CD4-positive, alpha-beta memory T cell (primary cell): ENCODE data around the gene CCDC88C. TPM values are rescaled to one million over a fixed set of nuclear protein-coding genes. Genes with fewer than 3 reads are reported as not detected.
A peak's percentile ranks its signal among the peaks of the same experiment; 100 is the strongest.

ENCODE experiments used
- CTCF ChIA-PET: fragments of 350-600 bp; sonication (Branson Sonifier 250); formaldehyde crosslinking; loops from one replicate; lab custom pipeline; 2021; ENCODE audit warnings: inconsistent platforms; ENCODE audit not compliant: partially characterized antibody; lab: Charles Lee
- POLR2A ChIA-PET: fragments of 350-600 bp; sonication (Branson Sonifier 250); formaldehyde crosslinking; loops from one replicate; lab custom pipeline; 2021; ENCODE audit not compliant: partially characterized antibody; lab: Charles Lee
- DNase-seq, 5 donors: peaks; one replicate each; pipeline versions ENCODE4 v3.0.0 to v3.0.0-alpha.2; 2020 to 2022; ENCODE audit warnings: mixed read lengths in 1 of 5
- H3K27ac ChIP-seq: one replicate; pipeline ENCODE4 v1.7.0; 2013; ENCODE audit warnings: low read depth, low read length
- H3K27me3 ChIP-seq: 2 replicates; pipeline ENCODE4 v1.7.0; 2013; ENCODE audit warnings: mild to moderate bottlenecking, low read length, moderate library complexity; ENCODE audit not compliant: insufficient read depth
- H3K36me3 ChIP-seq: 2 replicates; pipeline ENCODE4 v1.7.0; 2013; ENCODE audit warnings: mild to moderate bottlenecking, low read length, moderate library complexity; ENCODE audit not compliant: insufficient read depth
- H3K4me1 ChIP-seq: 2 replicates; pipeline ENCODE4 v1.7.0; 2013; ENCODE audit warnings: mild to moderate bottlenecking, low read length, moderate library complexity; ENCODE audit not compliant: insufficient read depth
- H3K4me3 ChIP-seq, 2 donors: one replicate each; pipeline ENCODE4 v1.7.0; 2013; ENCODE audit warnings: low read length in 2 of 2, mild to moderate bottlenecking in 1 of 2
- H3K9me3 ChIP-seq, 2 donors: one replicate each; pipeline ENCODE4 v1.7.0; 2013; ENCODE audit warnings: low read length in 2 of 2, control low read depth in 1 of 2; ENCODE audit not compliant: control insufficient read depth in 1 of 2
- H3K27ac Mint-ChIP-seq, 7 donors: one replicate each; pipeline ENCODE4 v1.8.0; 2020 to 2021; ENCODE audit warnings: mixed read lengths in 7 of 7, mild to moderate bottlenecking in 6 of 7, inconsistent platforms in 3 of 7, moderate library complexity in 3 of 7
- H3K27me3 Mint-ChIP-seq, 2 donors: one replicate each; pipeline ENCODE4 v1.8.0; 2020 to 2021; ENCODE audit warnings: mixed read lengths in 2 of 2
- H3K36me3 Mint-ChIP-seq, 2 donors: one replicate each; pipeline ENCODE4 v1.8.0; 2020 to 2021; ENCODE audit warnings: mixed read lengths in 2 of 2, inconsistent platforms in 1 of 2, mild to moderate bottlenecking in 1 of 2
- H3K4me1 Mint-ChIP-seq, 4 donors: one replicate each; pipeline ENCODE4 v1.8.0; 2020 to 2021; ENCODE audit warnings: mixed read lengths in 4 of 4, mild to moderate bottlenecking in 1 of 4
- H3K4me3 Mint-ChIP-seq, 8 donors: one replicate each; pipeline ENCODE4 v1.8.0; 2020 to 2021; ENCODE audit warnings: mixed read lengths in 8 of 8, mild to moderate bottlenecking in 7 of 8, moderate library complexity in 6 of 8, inconsistent platforms in 3 of 8
- H3K9me3 Mint-ChIP-seq, 8 donors: one replicate each; pipeline ENCODE4 v1.8.0; 2020 to 2021; ENCODE audit warnings: mixed read lengths in 8 of 8, mild to moderate bottlenecking in 5 of 8, inconsistent platforms in 3 of 8, moderate library complexity in 1 of 8
- intact Hi-C: fragments of 100-400 bp; cut with micrococcal nuclease; formaldehyde crosslinking; loops from one replicate; pipeline ENCODE4 v1.15.1; 2023
- polyA plus RNA-seq, 2 donors: library from polyadenylated mRNA; unstranded; fragments of 300-500 nt; fragmentation: Illumina TruSeq; gene quantifications; one replicate each; pipeline ENCODE4 v1.2.3, GENCODE V29; 2021
- total RNA-seq, 2 experiments: library from RNA; stranded (reverse); gene quantifications; one replicate each; pipeline ENCODE4 v1.2.3, GENCODE V29; 2021

The CCDC88C gene
- total and polyA plus RNA-seq, 4 experiments from 2014 or later: 17.1 to 293 (median 161) TPM

- Histone ChIP-seq H3K4me3 (no peak overlapping the region), H3K27me3 (no peaks in the 10 kb centered on the region), H3K27ac (peak overlapping the region; percentile 5), H3K36me3 (peaks cover 55% of the 10 kb centered on the region), H3K9me3 (no peaks in the 10 kb centered on the region), H3K4me1 (peaks cover 85% of the 10 kb centered on the region)
- ChIA-PET CTCF (interaction anchor here (0.7 to 26.1 kb wide), 8 partner anchors 10 to 93 kb away, joined by 3 to 522 read pairs (median 3); partner anchors contain the start of gene CCDC88C), POLR2A (interaction anchor here (0.6 to 23.0 kb wide), 4 partner anchors 10 to 89 kb away, joined by 3 to 491 read pairs (median 7); partner anchors contain the start of gene CCDC88C)
- H3K36me3 Mint-ChIP-seq: peaks cover 53 to 91% of the 10 kb centered on the region in 2 donors
- H3K4me1 Mint-ChIP-seq: peaks cover 56 to 99% (median 85%) of the 10 kb centered on the region in 4 donors
- DNase-seq: no peak
- intact Hi-C loops: no loop called here
- H3K4me3 Mint-ChIP-seq: no peak overlapping the region
- peaks cover 0 to 2% (median 0%) of the 10 kb centered on the region in 8 donors for H3K9me3 Mint-ChIP-seq
- no peaks in the 10 kb centered on the region for H3K27me3 Mint-ChIP-seq
- H3K27ac Mint-ChIP-seq: peak overlapping the region; percentile 77 to 99 (median 88)
Measured at GRCh38 chr14:91327661-91328312, 89.8 kb downstream of the CCDC88C start.

DNA sequence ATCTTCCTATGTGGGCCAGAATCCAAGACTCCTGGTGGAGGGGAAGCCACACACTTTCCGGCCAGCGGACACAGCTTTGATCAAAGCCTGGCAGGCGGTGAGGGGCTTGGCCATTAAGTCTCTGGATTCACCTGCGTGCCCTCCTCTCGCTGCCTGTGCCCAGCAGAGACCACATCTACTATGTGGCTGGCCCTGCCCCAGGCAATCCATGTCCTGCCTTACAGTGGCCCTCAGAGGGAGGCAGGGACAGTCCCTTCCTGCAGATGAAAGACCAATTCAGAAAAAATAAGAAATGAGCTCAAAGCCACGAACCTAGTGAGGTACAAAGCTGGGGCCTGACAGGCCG, 90.4 kb downstream of the CCDC88C start:
- Histone ChIP-seq H3K4me1 (peaks cover 85% of the 10 kb centered on the region), H3K27me3 (no peaks in the 10 kb centered on the region), H3K9me3 (no peaks in the 10 kb centered on the region), H3K27ac (peak overlapping the region; percentile 5), H3K4me3 (no peak overlapping the region), H3K36me3 (peaks cover 54% of the 10 kb centered on the region)
- Mint-ChIP-seq H3K27ac (peak overlapping the region; percentile 77 to 99 (median 85)), H3K9me3 (peaks cover 0 to 2% (median 0%) of the 10 kb centered on the region in 8 donors), H3K4me3 (no peak overlapping the region), H3K4me1 (peaks cover 53 to 99% (median 83%) of the 10 kb centered on the region in 4 donors), H3K27me3 (no peaks in the 10 kb centered on the region), H3K36me3 (peaks cover 50 to 88% of the 10 kb centered on the region in 2 donors)
- intact Hi-C loops: no loop called here
- POLR2A ChIA-PET: interaction anchor here (0.6 to 23.0 kb wide), 6 partner anchors 9 to 100 kb away, joined by 3 to 491 read pairs (median 7); partner anchors contain the start of gene CCDC88C
- CTCF ChIA-PET: interaction anchor here (0.7 to 26.1 kb wide), 9 partner anchors 10 to 93 kb away, joined by 3 to 522 read pairs (median 3); partner anchors contain the start of gene CCDC88C
- DNase-seq: no peak

GRCh38 chr14:91326514-91327249, 90.9 kb downstream of the CCDC88C start:
- no peak for DNase-seq
- H3K9me3 Mint-ChIP-seq: no peaks in the 10 kb centered on the region
- ChIA-PET CTCF (interaction anchor here (0.9 to 26.1 kb wide), 9 partner anchors 11 to 94 kb away, joined by 3 to 522 read pairs (median 3); partner anchors contain the start of gene CCDC88C), POLR2A (interaction anchor here (0.8 to 23.0 kb wide), 5 partner anchors 9 to 101 kb away, joined by 3 to 491 read pairs (median 6); partner anchors contain the start of gene CCDC88C)
- intact Hi-C loops: no loop called here
- Histone ChIP-seq H3K4me1 (peaks cover 85% of the 10 kb centered on the region), H3K36me3 (peaks cover 59% of the 10 kb centered on the region), H3K4me3 (no peak overlapping the region), H3K9me3 (no peaks in the 10 kb centered on the region), H3K27me3 (no peaks in the 10 kb centered on the region), H3K27ac (peak overlapping the region; percentile 5)
- peak overlapping the region; percentile 84 to 99 (median 88) for H3K27ac Mint-ChIP-seq
- H3K4me1 Mint-ChIP-seq: peaks cover 51 to 98% (median 81%) of the 10 kb centered on the region in 4 donors
- peaks cover 54 to 90% of the 10 kb centered on the region in 2 donors for H3K36me3 Mint-ChIP-seq
- H3K4me3 Mint-ChIP-seq: peak overlapping the region in 1 of 8 donors; percentile 21
- H3K27me3 Mint-ChIP-seq: no peaks in the 10 kb centered on the region

DNA sequence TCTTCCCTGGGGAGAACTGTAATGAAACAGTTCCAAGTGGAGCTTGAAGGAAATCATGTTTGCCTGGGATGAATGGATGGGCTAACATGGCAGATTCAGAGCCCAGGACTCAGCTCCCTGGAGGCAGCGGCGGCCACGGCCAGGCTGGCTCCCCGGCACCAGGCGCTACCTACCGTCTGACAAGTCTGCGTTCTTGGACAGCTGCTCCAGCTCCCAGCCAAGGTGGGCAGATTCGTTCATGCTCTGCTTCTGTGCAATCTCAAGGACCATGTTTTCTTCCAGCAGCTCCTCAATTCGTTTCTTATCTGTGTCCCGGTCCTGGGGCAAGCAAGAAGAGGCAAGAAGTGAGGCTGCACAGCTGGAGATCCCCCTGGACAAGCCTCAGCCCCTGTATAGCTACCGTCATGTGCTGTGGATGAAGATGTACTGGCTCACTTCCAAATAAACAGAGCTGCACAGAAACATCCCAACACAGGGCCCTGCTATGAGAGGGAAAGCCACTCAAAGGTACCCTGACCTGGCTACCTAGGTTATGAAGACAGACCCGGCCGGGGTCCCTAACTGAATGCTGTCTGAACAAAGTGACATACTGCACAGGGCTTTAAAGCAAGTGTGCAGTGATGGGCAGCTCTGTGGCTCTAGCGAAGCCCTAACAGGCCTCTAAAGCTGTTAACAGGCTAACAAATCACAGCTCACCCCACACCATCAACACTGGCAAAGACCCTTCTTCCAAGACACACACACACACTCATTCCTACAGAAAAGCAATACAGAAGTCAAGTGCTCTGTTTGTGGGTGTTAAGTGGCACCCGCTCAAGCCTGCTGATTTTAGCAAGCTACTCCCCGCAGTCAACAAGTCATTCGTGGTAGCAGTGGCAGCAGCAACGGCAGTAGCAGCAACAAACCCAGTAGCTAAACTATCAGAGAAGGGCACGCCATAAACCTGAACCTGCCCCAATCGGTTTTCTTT, 92.7 kb downstream of the CCDC88C start:
- Mint-ChIP-seq H3K9me3 (no peaks in the 10 kb centered on the region), H3K4me1 (peaks cover 36 to 85% (median 69%) of the 10 kb centered on the region in 4 donors), H3K4me3 (peak overlapping the region in 7 of 8 donors; percentile 82 to 92 (median 85)), H3K27ac (peak overlapping the region; percentile 97 to 99 (median 99)), H3K36me3 (peaks cover 50 to 86% of the 10 kb centered on the region in 2 donors), H3K27me3 (no peaks in the 10 kb centered on the region)
- H3K4me3 ChIP-seq: peak overlapping the region in 1 of 2 donors; percentile 32
- H3K27me3 ChIP-seq: no peaks in the 10 kb centered on the region
- H3K4me1 ChIP-seq: peaks cover 82% of the 10 kb centered on the region
- intact Hi-C loops: loop anchor here (1.0 kb wide), 4 partner anchors 24 to 185 kb away; partner anchors contain the start of gene PPP4R3A
- H3K36me3 ChIP-seq: peaks cover 73% of the 10 kb centered on the region
- CTCF ChIA-PET: interaction anchor here (1.0 to 26.1 kb wide), 13 partner anchors 12 to 96 kb away, joined by 3 to 522 read pairs (median 9); partner anchors contain the start of gene CCDC88C
- peak overlapping the region; percentile 90 for H3K27ac ChIP-seq
- DNase-seq: no peak
- no peaks in the 10 kb centered on the region for H3K9me3 ChIP-seq
- POLR2A ChIA-PET: interaction anchor here (1.1 to 23.0 kb wide), 18 partner anchors 7 to 102 kb away, joined by 3 to 491 read pairs (median 8); partner anchors contain the start of gene CCDC88C

DNA sequence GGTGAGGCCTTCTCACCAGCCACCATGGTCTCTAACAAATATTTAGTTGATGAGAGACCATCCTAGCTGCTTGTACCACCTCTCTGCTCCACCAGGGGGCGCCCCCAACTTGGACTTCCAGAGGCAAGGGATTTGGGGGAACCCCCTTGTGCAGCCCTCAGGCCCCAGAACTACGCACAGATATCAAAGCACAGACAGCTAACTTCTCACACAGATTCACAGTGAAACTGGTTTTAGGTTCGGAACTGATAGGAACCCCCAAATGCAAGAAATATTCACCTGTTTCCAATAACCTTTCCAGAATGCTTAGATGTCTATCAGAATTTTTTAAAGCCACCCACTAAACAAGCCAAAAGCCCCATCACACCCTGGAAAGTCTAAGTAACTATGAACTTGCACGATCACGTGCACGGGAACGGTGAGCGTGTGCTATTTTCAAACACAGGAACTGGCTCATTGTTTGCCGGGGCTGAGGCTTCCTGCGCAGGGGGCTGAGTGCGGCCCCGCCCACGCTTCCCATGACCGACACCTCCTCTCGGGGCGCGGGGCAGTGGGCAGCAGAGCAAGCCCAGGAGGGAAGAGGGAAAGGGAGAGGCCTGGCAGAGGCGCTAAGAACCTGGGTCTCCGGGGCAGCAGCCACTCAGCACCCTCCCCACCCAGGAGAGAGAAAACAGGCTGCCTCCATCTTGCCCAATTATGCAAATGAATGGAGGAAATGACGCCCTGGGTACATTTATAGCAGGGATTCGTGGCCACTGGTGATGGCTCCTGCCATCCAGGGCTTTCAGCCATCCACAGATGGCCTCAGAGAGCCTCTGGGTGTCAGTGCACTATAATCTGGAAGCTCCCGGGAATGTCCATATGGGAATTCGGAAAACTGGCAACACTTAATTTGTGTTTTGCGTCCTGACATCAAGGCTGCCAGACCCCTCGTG, 93.7 kb downstream of the CCDC88C start:
- Mint-ChIP-seq H3K4me3 (peak overlapping the region; percentile 82 to 92 (median 84)), H3K27me3 (no peaks in the 10 kb centered on the region), H3K27ac (peak overlapping the region; percentile 97 to 99 (median 99)), H3K36me3 (peaks cover 48 to 87% of the 10 kb centered on the region in 2 donors), H3K4me1 (peaks cover 35 to 85% (median 69%) of the 10 kb centered on the region in 4 donors), H3K9me3 (no peaks in the 10 kb centered on the region)
- Histone ChIP-seq H3K27ac (peak overlapping the region; percentile 90), H3K4me1 (peaks cover 83% of the 10 kb centered on the region), H3K36me3 (peaks cover 71% of the 10 kb centered on the region), H3K27me3 (no peaks in the 10 kb centered on the region), H3K4me3 (peak overlapping the region in 1 of 2 donors; percentile 32), H3K9me3 (no peaks in the 10 kb centered on the region)
- intact Hi-C loops: loop anchor here (1.0 kb wide), 6 partner anchors 25 to 186 kb away; partner anchors contain the start of gene PPP4R3A
- peak; percentile 88 to 96 (median 91) for DNase-seq
- ChIA-PET CTCF (interaction anchor here (0.6 to 26.1 kb wide), 35 partner anchors 8 to 587 kb away, joined by 3 to 522 read pairs (median 4); partner anchors contain the start of gene CCDC88C), POLR2A (interaction anchor here (0.6 to 23.0 kb wide), 30 partner anchors 8 to 130 kb away, joined by 3 to 491 read pairs (median 5); partner anchors contain the start of gene CCDC88C)
